HK-2 (cell line): ENCODE data around the gene CSGALNACT2.
"Not testable (repeated sequence)": the region's sequence is repeated elsewhere in the genome, so short reads cannot be mapped to it uniquely, and the experiment has no call there.

Experiments
- DNase-seq: peaks from one replicate; pipeline ENCODE4 v3.0.0-alpha.2; 2018; ENCODE audit not compliant: unreplicated experiment

The CSGALNACT2 gene, protein sequence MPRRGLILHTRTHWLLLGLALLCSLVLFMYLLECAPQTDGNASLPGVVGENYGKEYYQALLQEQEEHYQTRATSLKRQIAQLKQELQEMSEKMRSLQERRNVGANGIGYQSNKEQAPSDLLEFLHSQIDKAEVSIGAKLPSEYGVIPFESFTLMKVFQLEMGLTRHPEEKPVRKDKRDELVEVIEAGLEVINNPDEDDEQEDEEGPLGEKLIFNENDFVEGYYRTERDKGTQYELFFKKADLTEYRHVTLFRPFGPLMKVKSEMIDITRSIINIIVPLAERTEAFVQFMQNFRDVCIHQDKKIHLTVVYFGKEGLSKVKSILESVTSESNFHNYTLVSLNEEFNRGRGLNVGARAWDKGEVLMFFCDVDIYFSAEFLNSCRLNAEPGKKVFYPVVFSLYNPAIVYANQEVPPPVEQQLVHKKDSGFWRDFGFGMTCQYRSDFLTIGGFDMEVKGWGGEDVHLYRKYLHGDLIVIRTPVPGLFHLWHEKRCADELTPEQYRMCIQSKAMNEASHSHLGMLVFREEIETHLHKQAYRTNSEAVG

DNA sequence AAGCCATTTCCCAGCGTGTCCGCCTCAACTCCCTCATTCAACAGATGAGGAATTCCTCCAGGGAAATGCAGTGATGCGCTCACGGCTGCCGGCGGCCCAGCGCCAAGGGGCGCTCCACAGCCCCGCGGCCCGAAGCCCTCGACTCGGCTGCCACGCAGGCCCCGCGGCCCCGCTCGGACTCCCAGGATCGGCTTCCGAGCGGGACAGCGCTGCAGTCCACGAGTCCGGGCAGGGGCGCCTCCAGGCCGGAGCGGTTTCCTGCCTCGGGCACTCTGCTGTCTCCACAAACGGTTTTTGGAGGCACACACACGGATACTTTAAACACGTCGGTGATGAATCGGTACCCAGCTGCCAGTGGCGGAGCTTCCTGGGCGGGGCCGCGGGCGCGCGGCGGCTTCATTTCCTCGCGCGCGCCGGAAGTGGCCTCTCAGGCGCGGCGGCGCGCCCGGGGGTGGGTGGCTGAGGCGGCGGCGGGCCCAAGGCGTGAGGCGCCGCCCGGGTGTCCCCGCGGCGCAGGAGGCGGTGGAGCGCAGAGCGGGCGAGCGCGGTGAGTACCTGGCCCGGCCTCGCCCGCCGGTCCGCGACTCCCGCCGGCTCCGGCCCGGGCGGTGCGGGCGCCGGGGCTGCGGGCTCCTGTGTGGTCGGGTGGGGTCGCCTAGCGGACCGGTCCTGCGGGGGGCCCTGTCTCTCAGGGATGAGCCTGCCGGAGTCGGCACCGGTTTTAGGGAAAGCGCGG lies at the start of gene CSGALNACT2:
Gene CSGALNACT2 (plus strand): TSS at position 425 of the 736 bp plus-strand sequence. CDS start 16,705 bp downstream, outside the sequence.
- peak; percentile 91 for DNase-seq

DNA sequence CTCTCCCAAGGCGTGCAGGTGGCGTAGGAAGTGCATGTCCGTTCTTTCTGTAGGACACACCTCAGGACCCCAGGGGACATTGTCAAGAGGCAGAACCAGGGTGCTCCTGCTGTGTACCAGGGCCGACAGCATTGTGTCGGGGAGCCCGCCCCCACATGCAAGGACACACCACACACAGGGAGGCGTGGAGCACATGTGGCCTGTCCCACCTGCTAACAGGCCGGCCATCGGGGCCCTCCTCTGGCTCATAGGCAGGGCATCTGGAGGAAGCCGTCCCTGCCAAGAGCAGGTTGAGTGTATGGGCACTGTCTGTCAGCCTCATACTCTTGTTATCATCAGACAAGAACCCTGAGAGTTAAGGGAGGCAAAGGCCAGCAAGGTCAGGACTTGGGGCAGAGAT lies 48.7 kb upstream of the CSGALNACT2 start:
- DNase-seq, result no peak

DNA sequence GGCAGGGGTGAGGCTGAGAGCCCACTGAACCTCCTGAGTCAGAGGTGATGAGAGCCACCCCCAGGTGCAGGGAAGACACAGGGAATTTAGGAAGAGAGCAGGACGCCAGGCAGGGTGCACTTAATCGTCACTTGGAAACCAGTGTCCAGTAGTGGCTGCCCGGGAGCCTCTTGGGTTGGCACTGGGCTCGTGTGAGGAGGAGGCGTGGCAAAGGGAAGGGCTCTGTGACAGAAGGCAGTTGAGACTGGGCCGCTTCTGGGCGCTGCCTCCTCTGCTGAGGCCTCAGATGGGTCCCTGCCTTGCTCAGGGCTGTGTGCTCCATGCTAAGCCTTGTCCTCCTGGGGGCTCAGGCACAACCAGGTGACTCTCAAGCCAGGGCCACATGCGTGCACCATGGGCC lies 48.1 kb upstream of the CSGALNACT2 start:
- no peak for DNase-seq

- no peak for DNase-seq
Observed at GRCh38 chr10:43090664-43091063, 47.6 kb upstream of the CSGALNACT2 start.

DNA sequence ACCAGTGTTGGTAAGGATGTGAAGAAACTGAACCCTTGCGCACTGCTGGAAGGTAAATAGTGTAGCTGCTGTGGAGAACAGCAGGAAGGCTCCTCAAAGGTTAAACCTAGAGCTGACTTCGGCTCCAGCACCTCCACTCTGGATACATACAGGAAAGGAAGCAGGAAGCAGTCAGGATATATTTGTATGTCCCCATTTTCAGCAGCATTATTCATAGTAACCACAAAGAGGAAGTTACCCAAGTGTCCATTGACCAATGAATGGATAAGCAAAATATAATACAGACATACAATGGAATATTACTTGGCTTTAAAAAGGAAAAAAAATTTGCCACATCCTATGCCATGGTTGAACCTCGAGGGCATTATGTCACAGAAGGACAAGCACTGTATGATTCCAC lies 46.4 kb upstream of the CSGALNACT2 start:
- no peak for DNase-seq

DNA sequence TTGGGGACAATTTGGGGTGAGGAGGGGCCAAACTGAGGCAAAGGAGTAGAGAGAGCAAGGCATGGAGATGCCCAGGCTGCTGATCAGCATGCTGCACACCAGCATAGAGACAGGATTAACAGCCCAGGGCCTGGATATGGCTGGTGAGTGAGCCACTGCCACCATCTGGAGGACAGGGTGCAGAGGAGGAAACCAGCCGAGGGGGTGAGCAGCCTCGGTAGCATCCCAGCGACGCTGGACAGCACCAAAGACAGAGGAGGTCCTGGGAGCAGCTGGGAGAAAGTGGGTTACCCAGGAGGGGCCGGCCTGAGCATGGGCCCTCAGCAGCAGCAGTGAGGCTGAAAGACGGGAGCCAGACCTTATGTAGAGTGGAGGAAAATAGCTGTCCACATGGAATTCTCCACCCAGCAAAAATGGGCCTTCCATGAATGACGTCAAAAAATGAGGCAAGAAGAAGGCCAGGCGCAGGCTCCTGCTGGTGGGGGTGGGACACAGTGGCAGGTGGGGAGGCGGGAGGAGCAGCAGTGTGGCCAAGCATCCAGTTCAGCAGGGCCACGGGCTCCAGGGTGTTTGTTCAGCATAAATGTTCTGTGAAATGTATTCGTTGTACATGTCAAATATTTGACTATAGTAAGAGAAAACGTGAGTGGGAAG lies 44.7 kb upstream of the CSGALNACT2 start:
- no peak for DNase-seq

DNA sequence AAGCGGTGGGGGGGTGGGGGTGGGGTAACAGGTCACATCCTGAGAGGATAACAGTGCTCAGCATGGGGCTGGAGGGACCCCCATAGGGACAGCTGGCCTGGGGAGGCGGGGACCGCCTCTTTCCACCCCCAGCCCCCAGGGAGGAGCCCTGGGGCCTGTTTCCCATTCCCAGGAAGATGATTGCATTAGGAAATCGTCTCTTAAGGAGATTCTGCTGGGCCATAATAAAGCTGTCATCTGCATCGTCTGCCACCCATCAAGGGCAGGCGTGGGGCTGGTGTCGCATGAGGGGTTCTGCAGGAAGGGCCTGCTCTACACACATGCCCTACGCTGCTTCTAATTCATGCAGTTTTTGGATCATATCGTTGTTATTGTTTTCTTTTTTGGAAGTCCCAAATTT lies 44.2 kb upstream of the CSGALNACT2 start:
- DNase-seq, result no peak

- DNase-seq, result not testable (repeated sequence)
Observed at GRCh38 chr10:43099339-43099738, 38.9 kb upstream of the CSGALNACT2 start.

DNA sequence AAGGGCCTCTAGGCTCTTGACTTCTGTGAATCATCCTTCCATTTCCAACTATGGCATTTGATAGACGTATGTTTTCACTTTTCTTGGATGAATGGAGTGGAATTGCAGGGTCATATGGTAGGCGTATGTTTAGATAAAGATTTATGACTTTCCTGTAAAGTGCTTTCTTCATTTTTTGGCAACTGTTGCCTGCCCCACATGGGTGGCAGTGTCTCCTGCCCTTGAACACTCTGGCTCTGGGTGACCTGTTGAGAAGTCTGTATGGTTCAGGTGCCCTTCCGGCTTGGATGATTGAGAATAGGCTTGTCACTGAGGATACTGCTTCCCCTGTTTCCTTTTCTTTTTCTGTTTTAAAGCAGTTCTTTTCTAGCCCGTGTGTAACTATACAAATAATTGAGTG lies 38.3 kb upstream of the CSGALNACT2 start:
- no peak for DNase-seq

DNA sequence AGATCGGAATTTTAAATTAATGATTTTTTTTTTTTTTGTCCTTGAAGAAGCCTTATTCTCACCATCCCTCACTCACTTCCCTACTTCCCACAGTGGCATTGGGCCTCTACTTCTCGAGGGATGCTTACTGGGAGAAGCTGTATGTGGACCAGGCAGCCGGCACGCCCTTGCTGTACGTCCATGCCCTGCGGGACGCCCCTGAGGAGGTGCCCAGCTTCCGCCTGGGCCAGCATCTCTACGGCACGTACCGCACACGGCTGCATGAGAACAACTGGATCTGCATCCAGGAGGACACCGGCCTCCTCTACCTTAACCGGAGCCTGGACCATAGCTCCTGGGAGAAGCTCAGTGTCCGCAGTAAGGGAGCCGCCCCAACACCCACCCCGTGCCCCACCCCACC lies 37.9 kb upstream of the CSGALNACT2 start:
- no peak for DNase-seq

DNA sequence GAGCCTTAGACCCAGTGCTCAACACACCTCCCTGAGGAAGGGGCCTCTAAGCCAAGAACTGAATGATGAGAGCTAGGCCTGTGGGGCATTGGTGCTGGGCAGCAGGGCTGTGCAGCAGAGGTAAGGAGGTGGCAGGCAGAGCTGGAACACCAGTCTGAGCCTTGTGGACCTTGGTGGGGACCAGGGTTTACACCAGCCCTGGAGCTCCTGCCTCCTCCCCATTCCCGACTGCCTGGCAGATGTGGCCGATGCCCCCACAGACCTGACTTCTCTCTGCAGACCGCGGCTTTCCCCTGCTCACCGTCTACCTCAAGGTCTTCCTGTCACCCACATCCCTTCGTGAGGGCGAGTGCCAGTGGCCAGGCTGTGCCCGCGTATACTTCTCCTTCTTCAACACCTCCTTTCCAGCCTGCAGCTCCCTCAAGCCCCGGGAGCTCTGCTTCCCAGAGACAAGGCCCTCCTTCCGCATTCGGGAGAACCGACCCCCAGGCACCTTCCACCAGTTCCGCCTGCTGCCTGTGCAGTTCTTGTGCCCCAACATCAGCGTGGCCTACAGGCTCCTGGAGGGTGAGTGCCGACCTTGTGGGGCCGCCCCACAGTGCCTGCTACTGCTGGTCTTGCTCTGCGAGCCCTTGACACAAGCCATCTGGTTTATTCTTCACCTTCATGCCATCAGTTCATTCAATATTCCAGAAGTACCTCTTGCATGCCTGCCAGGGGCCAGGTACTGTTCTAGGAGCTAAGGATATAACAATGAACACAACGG lies 36.0 kb upstream of the CSGALNACT2 start:
- DNase-seq, result no peak

GRCh38 chr10:43105102-43105955 lies 32.9 kb upstream of the CSGALNACT2 start:
- DNase-seq, result peak; percentile 88

- DNase-seq, result no peak
Observed at GRCh38 chr10:43105956-43106229, 32.4 kb upstream of the CSGALNACT2 start.

DNA sequence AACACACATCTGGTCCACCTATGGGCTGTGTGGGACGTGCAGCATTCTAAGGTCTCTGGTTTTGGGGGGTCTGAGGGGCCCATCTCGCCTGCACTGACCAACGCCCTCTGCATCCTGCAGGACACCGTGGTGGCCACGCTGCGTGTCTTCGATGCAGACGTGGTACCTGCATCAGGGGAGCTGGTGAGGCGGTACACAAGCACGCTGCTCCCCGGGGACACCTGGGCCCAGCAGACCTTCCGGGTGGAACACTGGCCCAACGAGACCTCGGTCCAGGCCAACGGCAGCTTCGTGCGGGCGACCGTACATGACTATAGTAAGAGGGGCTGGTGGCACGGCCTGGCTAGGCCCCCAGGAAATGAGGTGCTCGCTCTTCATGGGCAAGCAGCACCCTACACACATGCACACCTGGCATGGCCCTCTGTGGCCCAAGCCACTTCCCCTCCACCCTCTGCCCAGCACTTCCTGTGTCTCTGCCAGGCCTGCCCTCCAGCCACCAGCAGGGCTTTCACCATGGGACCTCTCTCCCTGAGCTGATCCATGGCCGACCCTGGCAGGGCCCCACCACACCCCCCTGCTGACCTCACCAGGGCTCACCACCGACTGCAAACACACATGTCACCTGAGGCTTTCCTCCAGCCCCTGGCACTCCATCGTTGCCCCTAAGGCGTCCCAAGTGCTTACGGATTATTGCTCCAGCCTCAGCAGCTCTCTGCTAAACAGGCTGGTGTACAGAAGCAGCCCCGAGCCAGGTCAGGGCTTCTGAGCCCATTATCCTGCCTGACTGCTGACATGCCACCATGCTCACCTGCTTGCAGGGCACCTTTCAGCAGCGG lies 31.8 kb upstream of the CSGALNACT2 start:
- DNase-seq, result no peak

GRCh38 chr10:43108951-43109350 lies 29.3 kb upstream of the CSGALNACT2 start:
- DNase-seq, result no peak

GRCh38 chr10:43109671-43110249 lies 28.5 kb upstream of the CSGALNACT2 start:
- DNase-seq, result no peak

DNA sequence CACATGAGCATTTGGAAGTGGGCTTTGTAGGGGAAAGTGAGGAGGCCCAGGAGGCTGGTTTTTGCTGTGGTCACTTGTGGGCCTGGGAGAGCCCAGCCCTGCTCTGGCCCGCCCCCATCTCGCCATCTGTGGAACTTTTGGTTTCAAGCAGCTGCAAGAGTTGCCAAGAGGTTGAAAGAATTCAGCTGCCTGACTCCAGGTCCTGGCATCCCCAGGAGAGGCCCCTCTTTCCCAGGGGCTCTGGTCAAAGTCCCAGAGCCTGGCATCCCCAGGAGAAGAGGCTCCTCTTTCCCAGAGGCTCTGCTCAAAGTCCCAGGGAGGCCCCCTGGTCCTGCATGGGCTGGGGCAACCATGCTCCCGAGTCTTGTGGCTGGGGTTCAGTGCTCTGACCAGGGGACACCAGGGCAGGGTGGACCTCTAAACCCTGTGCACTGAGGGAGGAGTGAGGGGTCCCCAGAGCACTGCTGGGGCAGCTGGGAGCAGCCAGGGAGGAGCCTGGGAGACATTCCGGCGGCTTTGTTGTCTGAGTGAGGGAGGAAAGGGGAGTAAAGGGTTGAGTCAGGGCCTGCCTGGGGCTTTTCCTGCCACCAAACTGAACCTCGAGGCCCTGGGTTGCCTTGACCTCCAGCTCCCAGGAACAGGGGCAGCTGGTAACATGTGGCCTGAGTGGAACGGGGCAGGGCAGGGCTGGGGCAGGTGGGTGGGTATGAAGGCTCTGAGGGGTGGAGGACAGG lies 27.7 kb upstream of the CSGALNACT2 start:
- no peak for DNase-seq

- no peak for DNase-seq
Observed at GRCh38 chr10:43111101-43111500, 27.1 kb upstream of the CSGALNACT2 start.
